WERI-Rb-1 (cell line): ENCODE results near the gene NWD2.

ENCODE experiments used
- DNase-seq: peaks from one replicate; pipeline ENCODE4 v3.0.0-alpha.2; 2020
- H3K27ac ChIP-seq: fragments of 250-450 bp; sonication (Bioruptor Pico); 2 replicates; pipeline ENCODE4 v1.5.1; 2020; ENCODE audit warnings: mild to moderate bottlenecking, moderate library complexity
- H3K27me3 ChIP-seq: fragments of 250-450 bp; sonication (Bioruptor Pico); 2 replicates; pipeline ENCODE4 v1.5.1; 2021; ENCODE audit warnings: mild to moderate bottlenecking, low read depth, moderate library complexity; ENCODE audit not compliant: insufficient read depth, severe bottlenecking
- H3K36me3 ChIP-seq: fragments of 250-450 bp; sonication (Bioruptor Pico); 2 replicates; pipeline ENCODE4 v1.5.1; 2020; ENCODE audit warnings: mild to moderate bottlenecking, moderate library complexity
- H3K4me3 ChIP-seq: 2 replicates; pipeline ENCODE4 v1.5.1; 2011; ENCODE audit warnings: low read depth, mild to moderate bottlenecking, control low read depth, low read length
- H3K9me3 ChIP-seq: fragments of 250-450 bp; sonication (Bioruptor Pico); 2 replicates; pipeline ENCODE4 v1.5.1; 2021; ENCODE audit warnings: mild to moderate bottlenecking, moderate library complexity; ENCODE audit not compliant: severe bottlenecking
- TF ChIP-seq, protein P1 (sequence below): IDR thresholded peaks from 2 replicates; pipeline ENCODE4 v1.5.1; 2011; ENCODE audit warnings: low read depth, mild to moderate bottlenecking, control low read depth, inconsistent platforms, low read length

The NWD2 gene

GRCh38 chr4:37451656-37452055 lies 207.1 kb downstream of the NWD2 start:
- DNase-seq = no peak
- Histone ChIP-seq H3K27ac (no peak overlapping the region), H3K4me3 (no peak overlapping the region), H3K36me3 (no peaks in the 10 kb centered on the region), H3K9me3 (peaks cover 5% of the 10 kb centered on the region), H3K27me3 (peaks cover 97% of the 10 kb centered on the region)
- TF ChIP-seq, protein P1, sequence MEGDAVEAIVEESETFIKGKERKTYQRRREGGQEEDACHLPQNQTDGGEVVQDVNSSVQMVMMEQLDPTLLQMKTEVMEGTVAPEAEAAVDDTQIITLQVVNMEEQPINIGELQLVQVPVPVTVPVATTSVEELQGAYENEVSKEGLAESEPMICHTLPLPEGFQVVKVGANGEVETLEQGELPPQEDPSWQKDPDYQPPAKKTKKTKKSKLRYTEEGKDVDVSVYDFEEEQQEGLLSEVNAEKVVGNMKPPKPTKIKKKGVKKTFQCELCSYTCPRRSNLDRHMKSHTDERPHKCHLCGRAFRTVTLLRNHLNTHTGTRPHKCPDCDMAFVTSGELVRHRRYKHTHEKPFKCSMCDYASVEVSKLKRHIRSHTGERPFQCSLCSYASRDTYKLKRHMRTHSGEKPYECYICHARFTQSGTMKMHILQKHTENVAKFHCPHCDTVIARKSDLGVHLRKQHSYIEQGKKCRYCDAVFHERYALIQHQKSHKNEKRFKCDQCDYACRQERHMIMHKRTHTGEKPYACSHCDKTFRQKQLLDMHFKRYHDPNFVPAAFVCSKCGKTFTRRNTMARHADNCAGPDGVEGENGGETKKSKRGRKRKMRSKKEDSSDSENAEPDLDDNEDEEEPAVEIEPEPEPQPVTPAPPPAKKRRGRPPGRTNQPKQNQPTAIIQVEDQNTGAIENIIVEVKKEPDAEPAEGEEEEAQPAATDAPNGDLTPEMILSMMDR = no peak

DNA sequence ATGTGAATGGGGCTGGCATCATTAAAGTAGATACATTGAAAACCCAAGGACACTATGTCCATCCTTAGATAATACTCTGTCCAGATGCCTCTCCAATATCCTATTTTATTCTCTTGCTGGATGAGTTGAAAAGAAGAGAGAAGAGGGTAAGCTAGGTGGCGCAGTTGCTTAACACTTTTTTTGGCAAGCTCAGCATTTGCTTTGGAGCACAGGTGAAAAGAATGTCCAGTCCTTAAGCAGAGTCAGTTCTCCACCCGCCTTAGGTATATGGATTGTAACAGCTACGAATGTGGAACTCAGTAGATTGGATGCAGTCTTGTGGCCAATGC lies 208.4 kb downstream of the NWD2 start:
- Histone ChIP-seq H3K36me3 (no peaks in the 10 kb centered on the region), H3K9me3 (peaks cover 5% of the 10 kb centered on the region), H3K4me3 (no peak overlapping the region), H3K27me3 (peaks cover 95% of the 10 kb centered on the region), H3K27ac (no peak overlapping the region)
- DNase-seq = peak; percentile 37
- TF ChIP-seq, protein P1 = peak; percentile 58; the same call in 1 of the 2 replicates

- Histone ChIP-seq H3K9me3 (peaks cover 5% of the 10 kb centered on the region), H3K36me3 (no peaks in the 10 kb centered on the region), H3K27me3 (peaks cover 95% of the 10 kb centered on the region), H3K4me3 (no peak overlapping the region), H3K27ac (no peak overlapping the region)
- TF ChIP-seq, protein P1 = no peak
- peak; percentile 10 for DNase-seq
Observed at GRCh38 chr4:37453281-37453998, 208.9 kb downstream of the NWD2 start.

DNA sequence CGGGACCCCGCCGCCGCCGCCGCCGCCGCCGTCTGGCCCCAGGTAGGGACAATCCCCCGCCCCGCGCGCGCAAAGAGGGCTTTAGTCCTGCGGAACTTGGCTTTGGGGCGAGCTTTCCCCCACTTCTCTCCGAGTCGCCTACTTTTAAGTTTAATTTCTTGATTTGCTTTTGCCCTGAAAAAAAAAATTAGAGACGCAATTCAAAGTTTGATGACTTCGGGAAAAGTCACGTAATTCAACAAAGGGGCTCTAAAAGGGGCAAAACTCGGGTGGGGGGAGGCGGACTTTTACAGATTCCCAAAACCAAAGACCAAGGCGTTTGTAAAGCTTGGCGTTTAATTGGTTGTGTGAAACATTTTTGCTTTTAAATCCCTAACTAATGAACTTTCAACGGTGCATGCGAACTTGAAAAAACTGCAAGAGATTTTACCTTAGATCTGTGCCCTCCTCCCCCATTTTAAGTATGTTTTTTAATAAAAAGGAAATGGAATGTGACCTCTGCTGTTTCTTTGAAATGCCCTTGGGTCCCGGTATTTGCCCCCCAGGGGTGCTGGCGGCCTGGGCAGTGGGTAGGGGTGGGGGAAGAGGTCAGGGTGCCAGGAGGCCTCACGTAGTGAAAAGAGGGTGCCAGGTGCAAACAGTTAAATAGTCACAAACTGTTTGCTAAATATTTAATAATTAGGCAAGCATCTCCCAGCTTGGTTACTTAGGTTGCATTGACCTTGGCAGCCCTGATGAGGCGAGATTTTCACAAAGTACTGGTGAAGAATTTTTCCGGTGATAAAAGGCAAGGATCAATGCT lies 209.7 kb downstream of the NWD2 start:
- Histone ChIP-seq H3K27ac (no peak overlapping the region), H3K9me3 (peaks cover 5% of the 10 kb centered on the region), H3K4me3 (no peak overlapping the region), H3K36me3 (no peaks in the 10 kb centered on the region), H3K27me3 (peaks cover 95% of the 10 kb centered on the region)
- DNase-seq = no peak
- TF ChIP-seq, protein P1 = no peak

DNA sequence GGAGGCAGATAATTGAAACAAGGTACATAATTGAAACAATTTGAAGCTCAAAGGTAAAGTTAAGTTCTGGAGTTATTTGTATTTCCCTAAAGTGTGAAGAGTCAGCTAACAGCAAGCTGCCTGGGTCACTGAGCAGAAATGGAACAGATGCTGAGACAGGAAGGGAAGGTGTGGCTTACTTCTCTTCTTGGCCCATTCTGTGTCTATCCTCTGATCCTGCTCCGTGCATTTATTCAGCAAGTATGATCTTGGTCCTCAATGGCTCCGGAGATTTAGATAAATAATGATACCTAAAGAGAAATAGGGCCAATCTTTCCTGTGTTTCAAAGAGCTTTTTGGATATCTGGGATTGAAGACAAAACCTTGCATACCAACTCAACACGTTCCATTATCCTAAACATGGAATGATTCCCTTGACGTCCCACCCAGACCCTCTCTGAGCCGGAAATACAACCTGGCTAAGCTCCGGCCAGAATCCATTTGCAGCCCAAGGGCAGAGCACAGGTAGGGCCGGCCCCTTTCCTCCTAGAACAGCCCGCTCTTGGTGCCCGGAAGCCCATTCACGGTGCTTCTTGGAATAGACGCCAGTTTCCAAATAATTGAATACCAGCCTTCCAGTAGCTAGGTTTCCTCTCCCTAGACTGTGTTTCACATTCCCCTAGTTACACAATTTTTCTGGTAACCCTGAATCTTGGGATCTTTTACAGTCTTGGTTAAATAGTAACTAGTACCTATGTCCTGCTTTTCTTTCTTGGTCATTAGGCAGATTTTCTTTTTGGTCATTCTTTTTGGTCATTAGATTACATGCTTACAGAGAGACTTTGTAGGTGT lies 211.0 kb downstream of the NWD2 start:
- TF ChIP-seq, protein P1 = no peak
- DNase-seq = no peak
- no peak overlapping the region for H3K4me3 ChIP-seq
- peaks cover 95% of the 10 kb centered on the region for H3K27me3 ChIP-seq
- no peak overlapping the region for H3K27ac ChIP-seq
- H3K9me3 ChIP-seq = peaks cover 5% of the 10 kb centered on the region
- H3K36me3 ChIP-seq = no peaks in the 10 kb centered on the region
